LNCaP clone FGC (cell line): Measurements from ENCODE around the gene PRKCH.

ENCODE experiments used
- DNase-seq: peaks from one replicate; pipeline ENCODE4 v3.0.0-alpha.2; 2011; ENCODE audit warnings: low read depth
- H3K4me3 ChIP-seq: 2 replicates; pipeline ENCODE4 v1.5.1; 2011; ENCODE audit warnings: mild to moderate bottlenecking, low read depth, low read length, control low read depth
- TF ChIP-seq, protein P1 (sequence below): IDR thresholded peaks from 2 replicates; pipeline ENCODE4 v1.5.1; 2012; ENCODE audit warnings: mild to moderate bottlenecking; ENCODE audit not compliant: control insufficient read depth, insufficient read depth; ENCODE audit errors: extremely low read depth

Gene PRKCH

DNA sequence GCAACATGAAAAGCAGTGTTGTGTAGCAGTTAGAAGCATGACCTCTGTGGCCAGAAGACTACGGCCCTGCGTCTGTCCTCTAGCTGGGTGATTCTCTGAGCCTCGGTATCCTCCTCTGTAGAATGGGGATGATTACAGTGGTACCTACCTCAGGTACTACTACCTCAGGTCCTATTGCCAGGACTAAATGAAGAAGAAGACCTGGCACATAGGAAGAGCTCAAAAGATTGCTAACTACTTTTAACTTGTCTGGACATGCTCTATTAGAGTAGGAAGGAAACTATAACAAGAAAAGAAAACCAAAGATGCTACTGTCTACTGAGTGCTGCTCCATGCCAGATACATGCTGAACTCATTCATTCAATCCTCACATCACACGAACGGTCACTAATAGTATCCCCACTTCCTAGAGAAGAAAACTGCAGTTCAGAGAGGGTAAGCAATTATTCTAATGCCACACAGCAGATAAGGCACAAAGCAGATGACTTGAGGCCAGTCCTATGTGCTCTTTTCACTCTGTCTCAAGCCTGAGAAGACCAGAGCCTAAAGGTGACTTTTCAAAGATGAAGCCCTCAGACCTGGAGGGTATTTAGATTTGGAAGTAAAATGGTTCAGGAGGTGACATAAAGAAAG lies 265.8 kb downstream of the PRKCH start:
- TF ChIP-seq, protein P1, sequence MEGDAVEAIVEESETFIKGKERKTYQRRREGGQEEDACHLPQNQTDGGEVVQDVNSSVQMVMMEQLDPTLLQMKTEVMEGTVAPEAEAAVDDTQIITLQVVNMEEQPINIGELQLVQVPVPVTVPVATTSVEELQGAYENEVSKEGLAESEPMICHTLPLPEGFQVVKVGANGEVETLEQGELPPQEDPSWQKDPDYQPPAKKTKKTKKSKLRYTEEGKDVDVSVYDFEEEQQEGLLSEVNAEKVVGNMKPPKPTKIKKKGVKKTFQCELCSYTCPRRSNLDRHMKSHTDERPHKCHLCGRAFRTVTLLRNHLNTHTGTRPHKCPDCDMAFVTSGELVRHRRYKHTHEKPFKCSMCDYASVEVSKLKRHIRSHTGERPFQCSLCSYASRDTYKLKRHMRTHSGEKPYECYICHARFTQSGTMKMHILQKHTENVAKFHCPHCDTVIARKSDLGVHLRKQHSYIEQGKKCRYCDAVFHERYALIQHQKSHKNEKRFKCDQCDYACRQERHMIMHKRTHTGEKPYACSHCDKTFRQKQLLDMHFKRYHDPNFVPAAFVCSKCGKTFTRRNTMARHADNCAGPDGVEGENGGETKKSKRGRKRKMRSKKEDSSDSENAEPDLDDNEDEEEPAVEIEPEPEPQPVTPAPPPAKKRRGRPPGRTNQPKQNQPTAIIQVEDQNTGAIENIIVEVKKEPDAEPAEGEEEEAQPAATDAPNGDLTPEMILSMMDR, result no peak
- no peak overlapping the region for H3K4me3 ChIP-seq
- DNase-seq, result no peak

DNA sequence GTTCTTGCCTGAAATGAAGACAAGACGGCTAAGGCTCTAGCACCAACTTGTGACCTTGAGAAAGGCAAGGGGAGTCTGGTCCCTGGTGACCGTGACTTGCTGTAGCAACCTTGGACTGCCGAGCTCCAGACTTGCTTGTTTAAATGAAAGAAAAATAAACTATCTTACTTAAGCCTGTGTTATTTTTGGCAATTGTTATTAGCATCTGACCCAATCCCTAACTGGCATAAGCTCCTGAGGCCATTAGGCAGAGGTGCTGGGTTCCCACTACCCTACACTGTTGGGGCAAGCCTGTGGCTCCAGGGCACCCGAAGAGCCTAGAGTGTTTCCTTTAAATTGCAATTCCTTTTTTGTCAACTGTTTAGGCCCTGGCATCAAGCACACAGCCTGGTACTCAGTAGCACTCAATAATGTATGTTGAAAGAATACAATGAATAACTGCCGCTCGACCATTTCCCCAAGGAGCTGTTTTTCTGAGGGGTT lies 267.1 kb downstream of the PRKCH start:
- no peak overlapping the region for H3K4me3 ChIP-seq
- TF ChIP-seq, protein P1, result no peak
- no peak for DNase-seq

DNA sequence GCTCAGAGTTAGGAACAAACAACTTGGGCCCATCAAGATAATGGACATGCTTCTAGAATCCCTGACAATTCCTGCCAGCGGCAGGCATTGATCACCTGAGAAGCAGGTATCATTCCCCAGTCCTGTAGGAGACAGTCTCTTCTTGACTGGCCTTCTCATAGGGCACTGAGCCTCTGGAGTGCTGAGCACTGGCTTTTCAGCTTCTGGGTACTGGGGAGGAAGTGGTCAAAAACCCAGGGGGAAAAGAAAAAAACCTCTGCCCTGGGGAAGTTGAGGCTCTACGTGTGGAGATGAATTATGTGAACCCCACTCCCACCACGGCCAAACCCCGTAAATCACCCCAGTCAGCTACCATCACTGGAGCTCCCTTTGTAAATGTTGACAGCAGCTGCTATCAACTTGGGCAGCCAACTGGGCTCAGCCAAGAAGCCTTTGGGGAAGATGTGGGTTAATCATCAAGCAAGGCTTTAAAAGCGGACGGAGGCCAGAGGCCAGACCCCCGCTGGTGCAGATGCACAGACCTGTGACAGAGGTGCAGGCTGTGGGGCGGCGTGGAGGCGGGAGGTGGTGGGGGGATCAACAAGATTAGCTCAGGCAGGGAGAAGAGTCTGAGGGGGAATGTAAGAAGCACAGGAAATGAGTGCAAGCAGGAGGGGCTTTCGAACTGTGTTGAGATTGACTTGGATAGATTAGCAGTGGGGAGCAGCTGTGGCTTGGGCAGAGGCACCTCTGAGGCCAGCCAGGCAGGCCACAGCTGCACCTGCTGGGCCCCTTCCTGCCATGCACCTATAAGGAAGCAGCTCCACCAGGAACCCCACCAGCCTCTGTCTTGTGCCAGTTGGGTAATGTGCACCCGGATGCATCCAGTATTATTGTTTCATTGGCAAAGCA lies 268.6 kb downstream of the PRKCH start:
- no peak overlapping the region for H3K4me3 ChIP-seq
- no peak for DNase-seq

DNA sequence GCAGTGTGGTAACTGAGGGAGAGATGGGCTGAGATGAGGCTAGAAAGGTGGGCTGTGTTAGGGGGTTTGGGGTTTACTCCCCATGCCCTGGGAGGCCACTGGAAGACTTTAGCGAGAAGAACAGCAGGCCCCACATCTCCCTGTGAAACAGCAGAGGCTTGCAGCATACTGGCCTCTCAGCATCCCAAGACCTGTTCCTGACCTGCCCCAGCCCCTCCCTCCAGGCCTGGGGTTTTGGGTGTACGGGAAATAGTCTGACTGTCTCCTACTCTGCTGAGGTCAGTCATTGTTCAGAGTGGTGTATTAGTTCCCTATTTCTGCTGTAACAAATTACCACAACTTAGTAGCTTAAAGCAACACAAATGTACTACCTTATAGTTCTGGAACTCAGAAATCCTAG lies 270.5 kb downstream of the PRKCH start:
- TF ChIP-seq, protein P1, result no peak
- H3K4me3 ChIP-seq, result no peak overlapping the region
- no peak for DNase-seq

More for the DNA sequence above, 268.6 kb downstream of the PRKCH start:
- TF ChIP-seq, protein P1, result no peak

DNA sequence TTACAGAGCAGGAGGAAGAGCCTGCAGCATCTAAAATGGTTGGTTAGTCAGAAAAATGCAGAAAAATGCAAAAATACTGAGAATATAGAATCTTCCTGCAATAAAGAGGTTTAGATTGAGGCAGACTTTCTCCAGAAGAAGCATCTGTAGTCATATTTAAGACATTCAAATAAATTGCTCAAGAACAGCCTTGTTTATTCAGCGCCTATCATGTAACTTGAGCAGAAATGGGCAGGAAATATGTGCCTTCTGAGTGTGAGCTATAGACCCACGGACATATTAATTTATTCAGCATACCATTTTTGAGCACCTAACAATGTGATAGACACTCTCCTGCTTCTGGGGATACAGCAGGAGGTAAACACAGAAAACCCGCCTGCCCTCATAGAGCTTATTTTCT lies 272.0 kb downstream of the PRKCH start:
- no peak for DNase-seq
- TF ChIP-seq, protein P1, result no peak
- H3K4me3 ChIP-seq, result no peak overlapping the region

DNA sequence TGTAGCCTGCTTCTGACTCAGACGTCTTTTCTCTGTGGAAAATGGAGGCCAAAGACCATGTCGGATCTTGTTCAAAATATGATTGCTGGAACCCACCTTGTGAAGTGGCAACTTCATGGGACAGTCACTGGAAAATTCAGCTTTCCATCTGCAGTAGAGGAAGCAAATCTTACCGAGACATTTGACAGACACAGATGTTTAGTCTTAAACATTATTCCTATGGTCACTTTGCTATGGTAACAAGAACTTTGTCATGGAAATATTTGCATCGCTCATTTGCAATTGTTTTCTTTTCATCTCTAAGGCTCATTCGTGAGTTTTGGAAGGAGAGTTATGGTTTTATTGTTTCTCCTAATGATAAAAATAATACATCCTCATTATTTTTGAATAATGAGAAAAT lies 275.6 kb downstream of the PRKCH start:
- no peak for DNase-seq
- H3K4me3 ChIP-seq, result no peak overlapping the region
- TF ChIP-seq, protein P1, result no peak
